Osteoblast (primary cell): ENCODE measurements around the gene TUBD1. TPM values are rescaled to one million over a fixed set of nuclear protein-coding genes. Genes with fewer than 3 reads are reported as not detected.

Source experiments
- DNase-seq: peaks from one replicate; pipeline ENCODE4 v3.0.0; 2011; ENCODE audit warnings: low spot score, mixed read lengths; ENCODE audit not compliant: insufficient read length; ENCODE audit errors: missing footprints
- H2AFZ ChIP-seq: 2 replicates; pipeline ENCODE4 v1.6.0; 2011; ENCODE audit warnings: mild to moderate bottlenecking, low read length
- H3K27ac ChIP-seq: 2 replicates; pipeline ENCODE4 v1.5.1; 2011; ENCODE audit warnings: mild to moderate bottlenecking, low read depth, low read length, moderate library complexity
- H3K27me3 ChIP-seq: 2 replicates; pipeline ENCODE4 v1.6.0; 2012; ENCODE audit warnings: mild to moderate bottlenecking, control low read depth, inconsistent platforms, low read length, moderate library complexity; ENCODE audit not compliant: insufficient read depth
- H3K36me3 ChIP-seq: 2 replicates; pipeline ENCODE4 v1.5.1; 2011; ENCODE audit warnings: mild to moderate bottlenecking, low read length, control low read depth, moderate library complexity; ENCODE audit not compliant: insufficient read depth
- H3K4me1 ChIP-seq: 2 replicates; pipeline ENCODE4 v1.5.1; 2011; ENCODE audit warnings: mild to moderate bottlenecking, low read length, control low read depth, moderate library complexity; ENCODE audit not compliant: insufficient read depth
- H3K4me2 ChIP-seq: 2 replicates; pipeline ENCODE4 v1.6.0; 2011; ENCODE audit warnings: mild to moderate bottlenecking, low read length; ENCODE audit not compliant: insufficient read depth
- H3K4me3 ChIP-seq: fragments of 200-600 bp; sonication (generic); 3 replicates; pipeline ENCODE4 v1.5.1; 2012; ENCODE audit warnings: mild to moderate bottlenecking, low read length, inconsistent platforms; ENCODE audit not compliant: insufficient read depth
- H3K79me2 ChIP-seq: 2 replicates; pipeline ENCODE4 v1.6.0; 2012; ENCODE audit warnings: mild to moderate bottlenecking, low read length, control low read depth, inconsistent platforms; ENCODE audit not compliant: insufficient read depth
- H3K9me3 ChIP-seq: 2 replicates; pipeline ENCODE4 v1.5.1; 2011; ENCODE audit warnings: low read depth, low read length, control low read depth
- H4K20me1 ChIP-seq: 2 replicates; pipeline ENCODE4 v1.6.0; 2012; ENCODE audit warnings: mild to moderate bottlenecking, low read length, control low read depth; ENCODE audit not compliant: insufficient read depth
- total RNA-seq: library from RNA; depleted of rRNA; stranded (reverse); fragments of >200 nt; gene quantifications from 2 replicates; pipeline ENCODE4 v1.2.3, GENCODE V29; 2012
- TF ChIP-seq, protein P1 (sequence below): IDR thresholded peaks from 2 replicates; pipeline ENCODE4 v1.5.1; 2011; ENCODE audit warnings: mild to moderate bottlenecking, low read depth, low read length, moderate library complexity; ENCODE audit errors: extremely low read depth

TUBD1 gene
- total RNA-seq, 1 donor = 4.0 TPM

- DNase-seq = no peak
- TF ChIP-seq, protein P1, sequence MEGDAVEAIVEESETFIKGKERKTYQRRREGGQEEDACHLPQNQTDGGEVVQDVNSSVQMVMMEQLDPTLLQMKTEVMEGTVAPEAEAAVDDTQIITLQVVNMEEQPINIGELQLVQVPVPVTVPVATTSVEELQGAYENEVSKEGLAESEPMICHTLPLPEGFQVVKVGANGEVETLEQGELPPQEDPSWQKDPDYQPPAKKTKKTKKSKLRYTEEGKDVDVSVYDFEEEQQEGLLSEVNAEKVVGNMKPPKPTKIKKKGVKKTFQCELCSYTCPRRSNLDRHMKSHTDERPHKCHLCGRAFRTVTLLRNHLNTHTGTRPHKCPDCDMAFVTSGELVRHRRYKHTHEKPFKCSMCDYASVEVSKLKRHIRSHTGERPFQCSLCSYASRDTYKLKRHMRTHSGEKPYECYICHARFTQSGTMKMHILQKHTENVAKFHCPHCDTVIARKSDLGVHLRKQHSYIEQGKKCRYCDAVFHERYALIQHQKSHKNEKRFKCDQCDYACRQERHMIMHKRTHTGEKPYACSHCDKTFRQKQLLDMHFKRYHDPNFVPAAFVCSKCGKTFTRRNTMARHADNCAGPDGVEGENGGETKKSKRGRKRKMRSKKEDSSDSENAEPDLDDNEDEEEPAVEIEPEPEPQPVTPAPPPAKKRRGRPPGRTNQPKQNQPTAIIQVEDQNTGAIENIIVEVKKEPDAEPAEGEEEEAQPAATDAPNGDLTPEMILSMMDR = no peak
- peak overlapping the region; percentile 85 for H3K4me3 ChIP-seq
- H3K4me1 ChIP-seq = peaks cover 14% of the 10 kb centered on the region
- H3K27ac ChIP-seq = peak overlapping the region; percentile 99
- H3K79me2 ChIP-seq = peaks cover 46% of the 10 kb centered on the region
- no peaks in the 10 kb centered on the region for H3K9me3 ChIP-seq
- H3K27me3 ChIP-seq = no peaks in the 10 kb centered on the region
- peak overlapping the region; percentile 72 for H3K4me2 ChIP-seq
- peaks cover 34% of the 10 kb centered on the region for H3K36me3 ChIP-seq
- H2AFZ ChIP-seq = no peak overlapping the region
- H4K20me1 ChIP-seq = peaks cover 3% of the 10 kb centered on the region
Measured at GRCh38 chr17:59839651-59840328, 53.0 kb downstream of the TUBD1 start.

- H3K27me3 ChIP-seq = no peaks in the 10 kb centered on the region
- peak overlapping the region; percentile 85 for H3K4me3 ChIP-seq
- peaks cover 34% of the 10 kb centered on the region for H3K36me3 ChIP-seq
- DNase-seq = no peak
- H4K20me1 ChIP-seq = peaks cover 3% of the 10 kb centered on the region
- H3K4me1 ChIP-seq = peaks cover 14% of the 10 kb centered on the region
- TF ChIP-seq, protein P1 = no peak
- peak overlapping the region; percentile 99 for H3K27ac ChIP-seq
- no peak overlapping the region for H2AFZ ChIP-seq
- H3K9me3 ChIP-seq = no peaks in the 10 kb centered on the region
- peak overlapping the region; percentile 72 for H3K4me2 ChIP-seq
- H3K79me2 ChIP-seq = peaks cover 53% of the 10 kb centered on the region
Measured at GRCh38 chr17:59838052-59838916, 54.5 kb downstream of the TUBD1 start.

GRCh38 chr17:59837308-59838051, 55.3 kb downstream of the TUBD1 start:
- H3K4me3 ChIP-seq = peak overlapping the region; percentile 85
- H3K4me1 ChIP-seq = peaks cover 14% of the 10 kb centered on the region
- no peaks in the 10 kb centered on the region for H3K9me3 ChIP-seq
- TF ChIP-seq, protein P1 = no peak
- peaks cover 34% of the 10 kb centered on the region for H3K36me3 ChIP-seq
- DNase-seq = peak; percentile 74
- peaks cover 3% of the 10 kb centered on the region for H4K20me1 ChIP-seq
- peak overlapping the region; percentile 99 for H3K27ac ChIP-seq
- peaks cover 56% of the 10 kb centered on the region for H3K79me2 ChIP-seq
- H2AFZ ChIP-seq = no peak overlapping the region
- no peaks in the 10 kb centered on the region for H3K27me3 ChIP-seq
- peak overlapping the region; percentile 81 for H3K4me2 ChIP-seq
